Measurements from ENCODE around the gene SPSB1. TPM values are rescaled to one million over a fixed set of nuclear protein-coding genes. Genes with fewer than 3 reads are reported as not detected.
A peak's percentile ranks its signal among the peaks of the same experiment; 100 is the strongest.

The SPSB1 gene
- total RNA-seq, 1 experiment from 2014 or later, result 2.9 TPM

- peaks cover 0 to 2% (median 0%) of the 10 kb centered on the region in 3 experiments; a peak in 1 of 7 replicates for H3K36me3 Mint-ChIP-seq (ENCODE audit: insufficient read depth in 1 of 3, low read depth in 3 of 3)
- Histone ChIP-seq H3K27ac (ENCODE audit: insufficient read length, low read depth, low read length) (no peak overlapping the region), H3K27me3 (ENCODE audit: insufficient read depth, low read length) (no peaks in the 10 kb centered on the region), H3K56ac (ENCODE audit: insufficient read length, low read depth, low read length) (no peak overlapping the region), H4K20me1 (ENCODE audit: control insufficient read depth, insufficient read depth, insufficient read length) (no peaks in the 10 kb centered on the region), H3K9ac (ENCODE audit: extremely low read depth, insufficient read length, low read length) (no peak overlapping the region), H3K4me1 (ENCODE audit: insufficient read depth, low read length) (no peaks in the 10 kb centered on the region), H3K79me1 (ENCODE audit: insufficient read depth, low read depth, low read length, poor library complexity, severe bottlenecking) (no peaks in the 10 kb centered on the region), H2BK15ac (ENCODE audit: low read depth, low read length) (no peak overlapping the region), H2BK12ac (ENCODE audit: insufficient read length, low read depth, low read length) (no peak overlapping the region), H3K23me2 (ENCODE audit: insufficient read length, low read depth, low read length, poor library complexity, severe bottlenecking) (no peaks in the 10 kb centered on the region), H2BK20ac (ENCODE audit: low read depth, low read length, poor library complexity, severe bottlenecking) (no peak overlapping the region), H3K79me2 (ENCODE audit: insufficient read depth, low read length) (no peaks in the 10 kb centered on the region), H3K14ac (ENCODE audit: insufficient read depth, low read length) (no peak overlapping the region), H2BK5ac (ENCODE audit: insufficient read length, low read length) (no peak overlapping the region), H3T11ph (ENCODE audit: low read length) (no peak overlapping the region), H2AFZ (ENCODE audit: low read length) (no peak overlapping the region), H4K8ac (replicated peaks; ENCODE audit: insufficient read length, low read depth, low read length) (peak overlapping the region; percentile 35), H4K91ac (ENCODE audit: insufficient read length, low read depth, low read length) (no peak overlapping the region), H3K18ac (ENCODE audit: insufficient read length, low read depth, low read length) (no peak overlapping the region), H2AK5ac (ENCODE audit: insufficient read length, low read length) (no peak overlapping the region), H3K4me2 (ENCODE audit: insufficient read depth, insufficient read length, low read length) (no peak overlapping the region), H3K4ac (ENCODE audit: low read depth, low read length) (no peak overlapping the region), H3K23ac (ENCODE audit: insufficient read length, low read depth, low read length) (no peak overlapping the region), H2BK120ac (ENCODE audit: low read depth, low read length, poor library complexity, severe bottlenecking) (no peak overlapping the region), H4K5ac (ENCODE audit: insufficient read length, low read depth, low read length) (no peak overlapping the region), H3K9me3 (ENCODE audit: control insufficient read depth, low read depth, low read length) (no peaks in the 10 kb centered on the region)
- peaks cover 4 to 19% of the 10 kb centered on the region in 2 experiments for H3K4me1 Mint-ChIP-seq
- DNase-seq, result no peak
- no peak overlapping the region for H3K4me3 Mint-ChIP-seq
- 100% methylated on average over 1 of the region's 7 CpGs for WGBS (ENCODE audit: extremely low coverage, insufficient read length, low lambda C conversion rate)
- H3K9me3 Mint-ChIP-seq, result peaks cover 2 to 4% of the 10 kb centered on the region in 2 experiments; a peak in 2 of 5 replicates
- peak overlapping the region in 2 of 3 experiments; percentile 1 to 62; a peak in 2 of 7 replicates for H3K27ac Mint-ChIP-seq
- no peaks in the 10 kb centered on the region for H3K27me3 Mint-ChIP-seq (ENCODE audit: low read depth)
- no peak for TF ChIP-seq CTCF (conservative IDR thresholded peaks at IDR 0.05)
Observed at GRCh38 chr1:9410737-9411297, 118.1 kb downstream of the SPSB1 start.

All from H9 (cell line).